A673 (cell line): Measurements from ENCODE around the gene OPN3. TPM values are rescaled to one million over a fixed set of nuclear protein-coding genes. Genes with fewer than 3 reads are reported as not detected.
A peak's percentile ranks its signal among the peaks of the same experiment; 100 is the strongest.

Experiments
- Bru-seq: library from RNA; stranded (reverse); fragments of 400-500 nt; gene quantifications from one replicate; lab custom pipeline; 2021; lab: Mats Ljungman, UMichigan
- BruChase-seq, 2 experiments: library from RNA; stranded (reverse); fragments of 400-500 nt; gene quantifications; one replicate each; lab custom pipeline; 2021; lab: Mats Ljungman, UMichigan
- BruUV-seq: library from RNA; stranded (reverse); fragments of 400-500 nt; replicated peaks from 2 replicates; lab custom pipeline; 2021; lab: Mats Ljungman, UMichigan
- CTCF ChIA-PET: fragments of 300-600 bp; sonication (Branson Sonifier 250); formaldehyde crosslinking; loops from one replicate; lab custom pipeline; 2022; ENCODE audit warnings: antibody characterized with exemption; lab: Charles Lee
- POLR2A ChIA-PET: fragments of 300-600 bp; sonication (Branson Sonifier 250); formaldehyde crosslinking; loops from one replicate; lab custom pipeline; 2022; ENCODE audit warnings: antibody characterized with exemption; ENCODE audit not compliant: low non-redundant PET; lab: Charles Lee
- DNase-seq: peaks from one replicate; pipeline ENCODE4 v3.0.0-alpha.2; 2015; ENCODE audit warnings: low spot score
- H3K27ac ChIP-seq: fragments of 200-600 bp; sonication (generic); 2 replicates; pipeline ENCODE4 v1.5.1; 2016; ENCODE audit warnings: mixed run types, low read depth, mild to moderate bottlenecking, mixed read lengths, antibody characterized with exemption, low read length; ENCODE audit not compliant: poor library complexity, severe bottlenecking
- H3K27me3 ChIP-seq: fragments of 200-600 bp; sonication (generic); replicated peaks from 2 replicates; pipeline ENCODE4 v1.6.1; 2017; ENCODE audit warnings: mixed run types, low read depth, mild to moderate bottlenecking, mixed read lengths, antibody characterized with exemption, low read length; ENCODE audit not compliant: insufficient read depth, poor library complexity
- H3K36me3 ChIP-seq: fragments of 200-600 bp; sonication (generic); 2 replicates; pipeline ENCODE4 v1.6.1; 2016; ENCODE audit warnings: mixed run types, mild to moderate bottlenecking, mixed read lengths, antibody characterized with exemption, low read length; ENCODE audit not compliant: insufficient read depth, poor library complexity, severe bottlenecking
- H3K4me1 ChIP-seq: fragments of 200-600 bp; sonication (generic); 2 replicates; pipeline ENCODE4 v1.6.1; 2017; ENCODE audit warnings: mixed run types, mild to moderate bottlenecking, mixed read lengths, antibody characterized with exemption, low read length; ENCODE audit not compliant: insufficient read depth, poor library complexity, severe bottlenecking
- H3K4me3 ChIP-seq: fragments of 200-600 bp; sonication (generic); 2 replicates; pipeline ENCODE4 v1.5.1; 2016; ENCODE audit warnings: low read depth, mixed run types, mild to moderate bottlenecking, mixed read lengths, low read length; ENCODE audit not compliant: poor library complexity, severe bottlenecking
- H3K9me3 ChIP-seq: fragments of 200-600 bp; sonication (generic); 2 replicates; pipeline ENCODE4 v1.6.1; 2016; ENCODE audit warnings: mixed run types, low read depth, mild to moderate bottlenecking, mixed read lengths, antibody characterized with exemption, low read length; ENCODE audit not compliant: poor library complexity, severe bottlenecking
- EZH2 ChIP-seq: fragments of 200-600 bp; sonication (generic); IDR thresholded peaks from 2 replicates; pipeline ENCODE4 v1.6.1; 2017; ENCODE audit warnings: borderline replicate concordance, low read depth, mild to moderate bottlenecking, mixed read lengths, antibody characterized with exemption, low read length; ENCODE audit not compliant: poor library complexity, severe bottlenecking
- intact Hi-C: fragments of 100-400 bp; cut with micrococcal nuclease; formaldehyde crosslinking; loops from one replicate; pipeline ENCODE4 v1.10.0; 2022; ENCODE audit not compliant: unreplicated experiment
- long read RNA-seq: library from polyadenylated mRNA; stranded (forward); transcript quantifications from one replicate; pipeline ENCODE4 v2.0.0, GENCODE V29; 2022
- total RNA-seq: library from RNA; stranded (reverse); gene quantifications from 2 replicates; pipeline ENCODE4 v1.2.3, GENCODE V29; 2021
- TF ChIP-seq, protein P1 (sequence below): fragments of 300-800, 200-600 bp; sonication (generic); conservative IDR thresholded peaks from 2 replicates; pipeline ENCODE4 v1.5.1; 2017; ENCODE audit warnings: low read depth, mild to moderate bottlenecking, antibody characterized with exemption, low read length, moderate library complexity, mixed read lengths

The OPN3 gene, protein sequence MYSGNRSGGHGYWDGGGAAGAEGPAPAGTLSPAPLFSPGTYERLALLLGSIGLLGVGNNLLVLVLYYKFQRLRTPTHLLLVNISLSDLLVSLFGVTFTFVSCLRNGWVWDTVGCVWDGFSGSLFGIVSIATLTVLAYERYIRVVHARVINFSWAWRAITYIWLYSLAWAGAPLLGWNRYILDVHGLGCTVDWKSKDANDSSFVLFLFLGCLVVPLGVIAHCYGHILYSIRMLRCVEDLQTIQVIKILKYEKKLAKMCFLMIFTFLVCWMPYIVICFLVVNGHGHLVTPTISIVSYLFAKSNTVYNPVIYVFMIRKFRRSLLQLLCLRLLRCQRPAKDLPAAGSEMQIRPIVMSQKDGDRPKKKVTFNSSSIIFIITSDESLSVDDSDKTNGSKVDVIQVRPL
- total RNA-seq (12.6 and 14.2 TPM in 2 replicates), Bru-seq, nascent RNA (percentile 66 among the genes with signal in this experiment), BruChase-seq, experiment 1, labeled RNA remaining after a 2-hour chase (percentile 61 among the genes with signal in this experiment), BruChase-seq, experiment 2, labeled RNA remaining after a 6-hour chase (percentile 59 among the genes with signal in this experiment)
- long read RNA-seq, transcript OPN3-201 (4 exons, 2,620 nt): minor isoform, 39 of 89 reads
- long read RNA-seq, transcript OPN3-206 (3 exons, 1,816 nt): major isoform, 41 of 89 reads
- long read RNA-seq, partial matches to known transcripts: 0 of 89 reads
- long read RNA-seq, other reads (novel, unspliced or antisense): 6 of 89 reads

DNA sequence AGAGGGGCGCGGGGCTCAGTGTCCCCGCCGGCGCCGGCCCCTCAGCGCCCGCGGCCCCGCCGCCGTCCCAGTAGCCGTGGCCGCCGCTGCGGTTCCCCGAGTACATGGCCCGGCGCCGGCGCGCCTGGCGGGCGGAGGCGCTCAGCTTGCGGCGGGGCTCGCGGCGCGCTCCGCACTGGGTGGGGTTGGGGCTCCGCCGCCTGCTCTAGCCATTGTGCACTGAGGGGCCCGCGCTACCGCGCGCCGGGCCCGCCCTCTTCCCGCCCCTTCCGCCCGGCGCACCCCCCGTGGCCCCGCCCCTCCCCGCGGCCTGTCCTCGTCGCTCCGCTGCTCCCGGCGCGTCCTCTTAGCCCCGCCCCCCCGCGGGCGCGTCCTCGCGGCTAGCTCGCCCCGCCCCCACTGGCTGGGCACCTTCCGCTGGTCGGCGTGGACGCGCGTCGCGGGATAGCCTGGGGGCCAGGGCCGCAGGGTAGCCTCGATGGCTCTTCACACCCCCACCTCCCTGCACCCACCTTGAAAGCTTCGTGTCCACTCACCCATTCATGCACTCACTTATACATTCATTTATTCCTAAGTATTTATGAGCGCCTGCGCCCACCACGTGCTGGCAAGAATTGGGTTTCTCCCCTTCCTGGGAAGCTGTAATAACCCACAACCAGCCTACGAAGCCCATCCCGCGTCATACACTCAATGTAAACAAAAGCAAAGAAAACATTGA, at the start of gene OPN3, which contains the start of gene CHML:
Gene OPN3 (minus strand): TSS at position 221 of the 718 bp plus-strand sequence. CDS start 115 bp downstream, at position 106.
Gene CHML (minus strand): TSS at position 221 of the 718 bp plus-strand sequence. CDS start 4,603 bp downstream, outside the sequence.
- no peaks in the 10 kb centered on the region for H3K4me1 ChIP-seq
- no TSS peak for BruUV-seq
- H3K27ac ChIP-seq: peak within 1 kb of the TSS; percentile 82
- no peaks in the 10 kb centered on the region for H3K9me3 ChIP-seq
- POLR2A ChIA-PET: no interaction called here
- intact Hi-C loops: no loop called here
- no peak for TF ChIP-seq EZH2
- TF ChIP-seq, protein P1, sequence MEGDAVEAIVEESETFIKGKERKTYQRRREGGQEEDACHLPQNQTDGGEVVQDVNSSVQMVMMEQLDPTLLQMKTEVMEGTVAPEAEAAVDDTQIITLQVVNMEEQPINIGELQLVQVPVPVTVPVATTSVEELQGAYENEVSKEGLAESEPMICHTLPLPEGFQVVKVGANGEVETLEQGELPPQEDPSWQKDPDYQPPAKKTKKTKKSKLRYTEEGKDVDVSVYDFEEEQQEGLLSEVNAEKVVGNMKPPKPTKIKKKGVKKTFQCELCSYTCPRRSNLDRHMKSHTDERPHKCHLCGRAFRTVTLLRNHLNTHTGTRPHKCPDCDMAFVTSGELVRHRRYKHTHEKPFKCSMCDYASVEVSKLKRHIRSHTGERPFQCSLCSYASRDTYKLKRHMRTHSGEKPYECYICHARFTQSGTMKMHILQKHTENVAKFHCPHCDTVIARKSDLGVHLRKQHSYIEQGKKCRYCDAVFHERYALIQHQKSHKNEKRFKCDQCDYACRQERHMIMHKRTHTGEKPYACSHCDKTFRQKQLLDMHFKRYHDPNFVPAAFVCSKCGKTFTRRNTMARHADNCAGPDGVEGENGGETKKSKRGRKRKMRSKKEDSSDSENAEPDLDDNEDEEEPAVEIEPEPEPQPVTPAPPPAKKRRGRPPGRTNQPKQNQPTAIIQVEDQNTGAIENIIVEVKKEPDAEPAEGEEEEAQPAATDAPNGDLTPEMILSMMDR: no peak
- CTCF ChIA-PET: no interaction called here
- no peaks in the 10 kb centered on the region for H3K36me3 ChIP-seq
- peak within 1 kb of the TSS; percentile 70 for H3K4me3 ChIP-seq
- no peaks in the 10 kb centered on the region for H3K27me3 ChIP-seq
- peak; percentile 84 for DNase-seq

DNA sequence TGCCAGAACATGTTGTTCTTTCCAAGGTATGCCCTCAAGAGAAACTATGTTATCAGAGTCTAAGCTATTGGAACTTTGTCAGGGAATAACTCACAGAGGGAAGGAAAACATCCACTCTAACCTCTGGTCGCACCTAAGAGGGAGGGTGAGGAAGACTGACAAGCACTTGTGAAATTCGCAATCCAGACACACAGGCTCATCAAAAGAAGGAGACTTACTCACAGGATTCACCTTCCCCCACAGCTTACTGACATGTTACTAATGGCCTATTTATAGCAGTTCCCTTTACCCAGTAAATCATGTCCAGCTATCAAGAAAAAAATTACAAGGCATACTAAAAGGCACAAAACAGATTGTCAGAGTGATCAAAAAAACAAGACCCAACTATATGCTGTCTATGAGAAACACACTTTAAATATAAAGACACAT, 48.8 kb upstream of the OPN3 start:
- Histone ChIP-seq H3K27ac (no peak overlapping the region), H3K4me1 (no peaks in the 10 kb centered on the region), H3K9me3 (no peaks in the 10 kb centered on the region), H3K36me3 (no peaks in the 10 kb centered on the region), H3K4me3 (no peak overlapping the region), H3K27me3 (no peaks in the 10 kb centered on the region)
- ChIA-PET POLR2A (no interaction called here), CTCF (no interaction called here)
- intact Hi-C loops: no loop called here
- no peak for DNase-seq
- TF ChIP-seq EZH2: no peak
- TF ChIP-seq, protein P1: no peak
- no TSS peak for BruUV-seq

DNA sequence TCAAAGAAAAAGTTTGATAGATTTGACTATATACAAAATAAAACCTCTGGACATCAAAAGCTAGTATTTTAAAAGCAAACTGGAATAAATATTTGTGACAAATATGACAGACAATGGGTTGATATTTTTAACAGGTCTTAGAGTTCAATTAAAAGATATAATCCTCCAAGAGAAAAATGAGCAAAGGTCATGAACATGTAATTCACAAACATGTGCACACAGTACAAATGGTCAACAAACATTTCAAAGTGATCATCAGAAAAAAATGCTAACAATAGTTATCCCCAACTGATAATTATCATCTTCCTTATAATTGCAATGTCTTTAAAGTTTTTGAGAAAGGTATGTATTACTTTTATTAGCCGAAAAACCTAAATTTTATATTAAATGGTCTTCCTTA, 43.9 kb upstream of the OPN3 start:
- intact Hi-C loops: no loop called here

More for the DNA sequence above, 43.9 kb upstream of the OPN3 start:
- no peaks in the 10 kb centered on the region for H3K36me3 ChIP-seq
- no peak overlapping the region for H3K4me3 ChIP-seq
- H3K27ac ChIP-seq: no peak overlapping the region
- no peaks in the 10 kb centered on the region for H3K27me3 ChIP-seq
- no peak for DNase-seq
- no peaks in the 10 kb centered on the region for H3K9me3 ChIP-seq
- POLR2A ChIA-PET: interaction anchor here (0.8 kb wide), 1 partner anchor 13 kb away, joined by 5 read pairs; no protein-coding TSS in a partner anchor
- TF ChIP-seq, protein P1: no peak
- no peak for TF ChIP-seq EZH2
- CTCF ChIA-PET: no interaction called here
- H3K4me1 ChIP-seq: peaks cover 2% of the 10 kb centered on the region
- BruUV-seq: no TSS peak
